ENCODE results near the gene C19orf12. TPM values are rescaled to one million over a fixed set of nuclear protein-coding genes. Genes with fewer than 3 reads are reported as not detected.
"Not testable (repeated sequence)": the region's sequence is repeated elsewhere in the genome, so short reads cannot be mapped to it uniquely, and the experiment has no call there.

C19orf12 gene
- total RNA-seq, 1 experiment from 2014 or later, result 40.1 TPM

DNA sequence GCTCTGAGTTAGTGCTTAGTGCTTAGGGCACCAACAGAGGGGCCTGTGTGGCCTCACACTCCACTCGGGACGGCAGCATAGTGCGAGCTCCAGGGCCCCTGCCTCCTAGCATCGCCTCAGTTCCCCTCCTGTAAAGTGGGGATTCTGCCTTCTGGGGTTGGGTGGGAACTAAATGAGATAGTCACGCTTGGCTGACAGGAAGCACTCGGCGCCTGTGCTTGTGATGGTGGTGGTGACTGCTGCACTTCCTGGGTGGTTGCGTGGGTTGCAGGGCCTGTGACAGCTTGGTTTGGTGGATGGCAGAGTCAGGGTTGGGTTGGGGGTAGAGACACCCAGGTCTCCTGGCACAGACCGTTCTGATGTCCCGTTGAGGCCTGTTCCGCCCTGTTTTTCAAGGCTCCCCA is 42.1 kb downstream of the C19orf12 start:
- DNase-seq (ENCODE audit: low read depth in 1 of 2, low spot score in 2 of 2), result no peak
- Histone ChIP-seq H3K27ac (no peak overlapping the region), H3K4me1 (replicated peaks) (0 out of 2 replicates have a peak, but pooled peaks cover 4% of the 10 kb centered on the region), H3K4me3 (no peak overlapping the region), H3K36me3 (peaks cover 22% of the 10 kb centered on the region), H3K27me3 (replicated peaks) (no peaks in the 10 kb centered on the region), H3K9me3 (replicated peaks) (no peaks in the 10 kb centered on the region)

DNA sequence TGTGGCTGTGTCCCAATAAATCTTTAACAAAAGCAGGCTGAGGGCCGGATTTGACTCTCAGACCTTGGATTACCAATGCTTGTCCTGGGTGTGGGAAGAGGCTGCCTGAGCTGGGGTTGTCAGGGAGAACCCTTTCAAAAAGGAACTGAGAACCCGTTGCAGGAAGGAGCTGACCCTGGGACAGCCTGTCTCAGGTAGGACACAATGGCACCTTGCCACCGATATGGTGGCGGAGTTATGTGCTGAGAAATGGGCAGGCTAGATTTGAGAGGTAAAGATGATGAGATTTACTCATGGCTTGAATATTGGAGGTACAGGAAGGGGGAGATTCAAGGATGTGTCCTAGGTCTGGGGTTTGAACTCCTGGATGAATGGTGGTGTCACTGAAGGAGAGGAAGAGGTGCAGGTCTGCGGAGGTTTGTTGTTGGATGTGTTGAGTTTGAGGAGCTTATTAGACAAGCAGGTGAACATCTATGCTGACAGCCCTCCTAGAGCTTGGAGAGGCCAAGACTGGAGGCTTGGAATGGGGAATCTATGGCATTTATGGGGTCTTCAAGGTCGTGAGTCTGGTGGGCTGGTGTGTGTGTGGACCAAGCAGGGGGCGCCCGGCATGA is 42.6 kb downstream of the C19orf12 start:
- Histone ChIP-seq H3K4me3 (no peak overlapping the region), H3K27ac (no peak overlapping the region), H3K9me3 (replicated peaks) (no peaks in the 10 kb centered on the region), H3K36me3 (peaks cover 22% of the 10 kb centered on the region), H3K27me3 (replicated peaks) (no peaks in the 10 kb centered on the region), H3K4me1 (replicated peaks) (0 out of 2 replicates have a peak, but pooled peaks cover 4% of the 10 kb centered on the region)
- DNase-seq (ENCODE audit: low read depth in 1 of 2, low spot score in 2 of 2), result no peak

DNA sequence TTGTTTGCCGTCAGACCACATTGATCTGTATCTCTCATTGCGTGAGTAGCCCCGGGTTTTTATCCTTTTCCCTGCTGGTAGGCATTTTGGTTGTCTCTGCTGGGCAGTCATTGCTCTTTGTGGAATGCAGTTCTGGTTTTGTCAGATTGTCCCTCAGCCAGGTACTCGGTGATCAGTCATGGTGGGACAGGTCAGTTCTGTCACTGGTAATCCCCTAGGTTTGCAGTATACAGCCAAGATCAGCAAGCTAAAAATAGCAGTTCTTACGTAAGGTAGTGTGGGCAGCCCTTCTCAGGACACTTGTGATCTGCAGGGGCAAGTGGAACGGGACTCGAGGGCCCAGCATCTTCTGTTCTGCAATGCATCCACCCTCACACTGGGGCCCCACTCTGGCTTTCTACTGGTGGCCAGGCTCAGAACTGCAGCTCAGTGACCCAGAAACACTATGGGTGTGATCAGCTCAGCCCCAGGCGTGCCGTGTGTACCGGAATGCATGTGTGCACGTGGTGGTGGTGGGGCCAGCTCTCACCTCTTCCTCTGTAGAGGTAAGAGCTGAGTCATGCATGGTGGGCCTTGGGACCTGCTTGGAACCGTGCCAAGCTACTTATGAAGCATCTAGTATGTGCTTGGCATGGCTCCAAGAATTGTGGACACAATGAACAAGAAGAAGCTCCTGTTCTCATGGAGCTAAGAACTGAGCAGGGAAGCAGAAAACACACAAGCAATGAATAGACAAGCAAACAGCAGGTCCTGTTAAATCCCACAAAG is 43.5 kb downstream of the C19orf12 start:
- DNase-seq (ENCODE audit: low read depth in 1 of 2, low spot score in 2 of 2), result peak in 1 of 2 experiments; percentile 17
- Histone ChIP-seq H3K36me3 (peaks cover 28% of the 10 kb centered on the region), H3K27ac (no peak overlapping the region)

DNA sequence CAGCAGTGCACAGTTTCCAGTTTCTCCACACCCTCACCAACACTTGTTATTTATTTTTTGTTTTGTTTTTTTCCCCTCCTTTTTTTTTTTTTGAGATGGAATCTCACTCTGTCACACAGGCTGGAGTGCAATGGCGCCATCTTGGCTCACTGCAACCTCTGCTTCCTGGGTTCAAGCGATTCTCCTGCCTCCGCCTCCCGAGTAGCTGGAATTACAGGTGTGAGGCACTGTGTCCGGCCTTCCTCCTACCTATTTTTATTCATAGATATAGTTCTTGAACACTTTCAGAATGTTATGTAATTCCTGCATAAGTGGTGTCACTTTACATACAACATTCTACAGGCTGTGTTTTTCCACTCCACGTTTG is 44.1 kb downstream of the C19orf12 start:
- H3K9me3 ChIP-seq (replicated peaks); DNase-seq (ENCODE audit: low read depth in 1 of 2, low spot score in 2 of 2); H3K27me3 ChIP-seq (replicated peaks); H3K27ac ChIP-seq; H3K4me3 ChIP-seq: not testable (repeated sequence)
- H3K4me1 ChIP-seq (replicated peaks), result peaks cover 17% of the 10 kb centered on the region
- H3K36me3 ChIP-seq, result peaks cover 23% of the 10 kb centered on the region; the same call in 1 of the 2 replicates

More for the DNA sequence above, 43.5 kb downstream of the C19orf12 start:
- no peak overlapping the region for H3K4me3 ChIP-seq
- no peaks in the 10 kb centered on the region for H3K27me3 ChIP-seq (replicated peaks)
- H3K9me3 ChIP-seq (replicated peaks), result no peaks in the 10 kb centered on the region
- H3K4me1 ChIP-seq (replicated peaks), result peaks cover 11% of the 10 kb centered on the region

DNA sequence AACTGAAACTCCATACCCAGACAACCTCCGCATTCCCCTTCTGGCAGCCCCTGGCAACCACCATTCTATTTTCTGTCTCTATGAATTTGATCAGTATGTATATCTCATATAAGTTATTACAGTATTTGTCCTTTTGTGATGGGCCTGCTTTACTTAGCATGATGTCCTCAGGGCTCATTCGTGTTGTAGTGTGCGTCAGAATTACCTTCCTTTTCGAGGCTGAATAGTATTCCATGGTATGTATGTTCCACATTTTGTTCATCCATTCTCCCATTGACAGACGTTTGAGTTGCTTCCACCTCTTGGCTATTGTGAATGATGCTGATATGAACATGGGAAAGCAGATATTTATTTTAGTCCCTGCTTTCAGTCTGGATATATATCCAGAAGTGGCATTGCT is 44.8 kb downstream of the C19orf12 start:
- Histone ChIP-seq H3K36me3 (peaks cover 22% of the 10 kb centered on the region), H3K4me1 (replicated peaks) (peaks cover 24% of the 10 kb centered on the region), H3K4me3 (no peak overlapping the region), H3K27me3 (replicated peaks) (no peaks in the 10 kb centered on the region), H3K27ac (no peak overlapping the region), H3K9me3 (replicated peaks) (peaks cover 4% of the 10 kb centered on the region; the same call in 1 of the 2 replicates)
- no peak for DNase-seq (ENCODE audit: low read depth in 1 of 2, low spot score in 2 of 2)

DNA sequence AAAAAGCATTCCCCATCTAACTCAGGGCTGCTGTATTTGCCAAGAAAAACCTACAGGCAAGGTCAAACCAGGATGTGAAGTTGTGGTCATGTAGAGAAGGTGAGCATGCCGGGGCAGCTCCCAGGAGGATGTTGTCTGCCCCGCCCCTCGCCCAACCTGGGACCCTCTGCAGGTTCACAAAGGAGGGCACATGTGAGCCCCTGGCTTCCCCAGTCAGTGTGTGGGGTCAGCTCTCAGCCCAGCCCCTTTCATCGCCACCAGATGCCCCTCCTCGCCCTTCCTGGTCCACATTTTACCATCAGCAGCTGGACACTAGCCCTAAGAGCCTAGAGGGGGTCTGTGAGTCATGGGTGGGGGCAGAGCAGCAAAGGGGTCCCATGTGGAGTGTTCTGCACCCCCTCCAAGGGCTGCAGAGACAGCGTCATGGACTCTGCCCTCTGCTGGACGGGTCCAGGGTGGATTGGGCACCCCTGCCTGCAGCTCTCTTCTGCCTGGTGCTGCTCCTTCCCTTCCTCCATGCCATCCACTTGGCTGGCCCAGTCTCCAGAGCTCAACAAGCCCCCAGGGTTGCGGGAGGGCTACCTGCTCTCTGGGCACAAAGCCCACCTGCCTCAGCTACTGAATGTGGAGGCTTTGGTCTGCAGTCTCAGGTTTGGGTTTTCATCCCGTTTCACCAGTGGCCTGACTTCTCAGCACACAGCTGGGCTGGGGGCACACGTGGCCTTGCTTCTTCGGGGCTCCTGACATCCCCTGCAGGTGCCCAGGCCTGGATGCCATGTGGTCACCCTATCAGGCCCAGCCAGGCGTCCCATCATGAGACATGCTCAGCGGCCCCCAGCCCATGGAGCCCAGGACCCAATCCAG is 46.1 kb downstream of the C19orf12 start:
- H3K4me3 ChIP-seq, result no peak overlapping the region
- peaks cover 4% of the 10 kb centered on the region; the same call in 1 of the 2 replicates for H3K9me3 ChIP-seq (replicated peaks)
- no peak for DNase-seq (ENCODE audit: low read depth in 1 of 2, low spot score in 2 of 2)
- no peaks in the 10 kb centered on the region for H3K27me3 ChIP-seq (replicated peaks)
- no peak overlapping the region for H3K27ac ChIP-seq
- peaks cover 12% of the 10 kb centered on the region for H3K36me3 ChIP-seq
- peaks cover 37% of the 10 kb centered on the region for H3K4me1 ChIP-seq (replicated peaks)

DNA sequence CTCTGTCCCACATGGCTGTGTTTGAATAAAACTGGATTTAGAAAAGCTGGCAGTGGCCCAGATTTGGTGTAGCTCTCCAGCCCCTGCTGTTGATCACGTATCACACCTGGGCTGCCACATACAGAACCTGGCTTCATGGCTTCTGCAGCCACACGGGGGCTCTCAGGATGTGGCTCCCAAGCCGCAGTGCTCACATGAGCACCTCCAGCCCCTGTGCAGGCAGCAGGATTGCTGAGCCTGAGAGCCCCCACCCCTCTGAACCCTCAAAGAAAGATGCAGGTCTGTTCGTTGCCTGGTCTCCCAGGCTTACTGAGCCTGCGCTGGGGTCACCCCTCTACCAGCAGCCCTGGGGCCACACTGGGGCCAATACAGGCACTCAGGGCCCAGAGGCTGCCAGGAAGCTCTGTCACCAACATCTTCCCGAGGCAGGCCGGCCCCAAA is 47.1 kb downstream of the C19orf12 start:
- Histone ChIP-seq H3K4me3 (no peak overlapping the region), H3K27ac (no peak overlapping the region), H3K4me1 (replicated peaks) (peaks cover 48% of the 10 kb centered on the region), H3K36me3 (peaks cover 10% of the 10 kb centered on the region), H3K27me3 (replicated peaks) (no peaks in the 10 kb centered on the region), H3K9me3 (replicated peaks) (peaks cover 4% of the 10 kb centered on the region; the same call in 1 of the 2 replicates)
- DNase-seq (ENCODE audit: low read depth in 1 of 2, low spot score in 2 of 2), result no peak

DNA sequence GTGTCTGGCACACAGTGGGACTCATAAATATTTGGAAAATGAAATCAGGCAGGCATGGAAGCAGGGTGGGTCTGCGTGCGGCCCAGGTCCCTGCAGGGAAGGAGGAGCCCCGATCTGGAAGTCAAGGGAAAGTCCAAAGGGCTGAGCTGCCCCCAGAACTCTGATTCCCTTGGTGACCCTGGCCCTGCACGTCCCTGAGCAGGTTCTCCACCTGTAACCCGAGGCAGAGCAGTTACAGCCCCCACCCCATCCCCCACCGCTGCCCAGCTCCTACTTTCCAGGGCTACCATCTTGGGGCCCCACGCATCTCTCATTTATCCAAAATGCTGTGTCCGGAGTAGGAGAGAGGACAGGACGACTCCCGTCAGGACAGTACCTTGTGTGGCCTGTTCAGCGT is 47.7 kb downstream of the C19orf12 start:
- Histone ChIP-seq H3K27me3 (replicated peaks) (no peaks in the 10 kb centered on the region), H3K4me1 (replicated peaks) (peaks cover 53% of the 10 kb centered on the region), H3K36me3 (peaks cover 10% of the 10 kb centered on the region), H3K27ac (no peak overlapping the region), H3K9me3 (replicated peaks) (peaks cover 4% of the 10 kb centered on the region; the same call in 1 of the 2 replicates), H3K4me3 (no peak overlapping the region)
- no peak for DNase-seq (ENCODE audit: low read depth in 1 of 2, low spot score in 2 of 2)

DNA sequence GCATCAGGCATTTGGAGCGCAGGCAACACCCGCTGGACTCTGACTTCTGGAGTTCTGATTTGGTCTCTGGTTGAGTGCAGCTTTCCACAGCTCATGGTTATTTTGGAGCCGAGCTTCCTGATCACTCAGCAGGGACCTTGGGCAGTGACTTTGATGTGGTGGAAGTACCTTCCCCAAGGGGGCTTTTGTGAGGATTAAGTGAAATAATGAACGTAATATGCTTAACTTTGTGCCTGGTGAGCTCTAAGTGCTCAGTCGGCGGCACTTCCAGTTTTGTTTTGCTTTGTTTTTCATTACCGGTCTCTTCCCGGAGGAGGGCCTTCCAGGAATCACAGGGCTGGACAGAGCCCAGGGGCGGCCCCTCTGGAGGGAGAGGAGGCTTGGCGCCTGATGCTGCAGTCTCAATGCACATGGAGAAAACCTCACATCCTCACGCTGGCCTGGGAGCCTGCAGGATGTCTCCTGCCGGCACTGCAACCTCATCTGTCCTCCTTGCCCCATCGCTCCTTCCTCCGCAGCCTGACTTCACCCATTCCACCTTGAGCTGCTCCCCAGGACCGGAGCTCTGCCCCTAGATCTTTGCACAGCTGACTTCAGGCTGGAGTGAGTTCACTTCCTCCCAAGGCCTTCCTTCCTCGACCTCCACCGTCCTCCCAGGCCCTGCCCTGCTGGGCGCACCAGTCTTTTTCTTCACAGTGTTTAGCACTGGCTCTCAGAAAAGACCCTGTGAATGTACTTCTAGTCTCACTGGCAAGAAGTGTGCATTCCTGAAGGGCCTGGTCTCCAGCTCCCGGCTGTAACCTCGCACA is 48.3 kb downstream of the C19orf12 start:
- peak overlapping the region; percentile 95 for H3K4me3 ChIP-seq
- H3K27ac ChIP-seq, result no peak overlapping the region
- H3K9me3 ChIP-seq (replicated peaks), result peaks cover 4% of the 10 kb centered on the region; the same call in 1 of the 2 replicates
- peaks cover 10% of the 10 kb centered on the region for H3K36me3 ChIP-seq
- H3K27me3 ChIP-seq (replicated peaks), result no peaks in the 10 kb centered on the region
- peak in 1 of 2 experiments; percentile 57 for DNase-seq (ENCODE audit: low read depth in 1 of 2, low spot score in 2 of 2)
- H3K4me1 ChIP-seq (replicated peaks), result peaks cover 56% of the 10 kb centered on the region

DNA sequence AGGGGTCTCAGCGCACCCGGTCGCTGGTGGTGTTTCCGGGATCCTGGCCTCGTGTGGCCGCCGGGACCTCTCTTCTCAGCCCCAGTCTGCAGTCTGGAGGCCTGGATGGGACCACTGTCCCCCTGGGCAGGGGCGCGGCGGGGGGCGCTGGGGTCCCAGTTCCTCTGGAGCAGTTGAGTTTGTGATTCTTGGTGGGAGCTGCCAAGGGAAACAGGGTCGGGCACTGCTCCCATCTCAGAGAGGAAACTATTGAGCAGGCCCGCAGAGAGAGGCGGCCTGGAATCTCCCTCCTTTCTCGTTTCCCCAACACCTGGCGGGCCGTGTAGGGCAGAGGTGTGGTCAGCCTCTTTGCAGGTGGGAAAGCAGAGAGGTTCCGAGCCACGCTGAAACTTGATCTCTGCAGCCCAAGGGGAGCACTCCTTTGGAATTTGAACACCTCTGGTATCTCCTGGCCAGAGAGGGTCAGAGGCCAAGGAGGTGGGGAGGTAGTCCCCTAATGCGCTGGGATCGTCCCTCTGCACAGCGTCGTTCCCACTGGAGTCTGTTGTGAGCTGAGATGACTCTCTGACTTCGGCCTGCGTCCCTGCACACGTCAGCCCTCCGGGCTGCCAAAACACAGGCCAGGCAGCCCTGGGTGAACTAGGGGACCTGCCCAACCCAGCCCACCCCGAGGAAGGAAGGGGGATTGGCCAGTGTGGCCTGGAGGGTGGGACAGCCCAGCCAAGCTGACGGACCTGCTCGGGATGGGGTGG is 49.1 kb downstream of the C19orf12 start:
- H3K36me3 ChIP-seq, result peaks cover 10% of the 10 kb centered on the region
- H3K9me3 ChIP-seq (replicated peaks), result peaks cover 4% of the 10 kb centered on the region; the same call in 1 of the 2 replicates
- H3K27ac ChIP-seq, result no peak overlapping the region
- no peak for DNase-seq (ENCODE audit: low read depth in 1 of 2, low spot score in 2 of 2)
- peaks cover 56% of the 10 kb centered on the region for H3K4me1 ChIP-seq (replicated peaks)
- H3K27me3 ChIP-seq (replicated peaks), result no peaks in the 10 kb centered on the region
- peak overlapping the region; percentile 95 for H3K4me3 ChIP-seq

DNA sequence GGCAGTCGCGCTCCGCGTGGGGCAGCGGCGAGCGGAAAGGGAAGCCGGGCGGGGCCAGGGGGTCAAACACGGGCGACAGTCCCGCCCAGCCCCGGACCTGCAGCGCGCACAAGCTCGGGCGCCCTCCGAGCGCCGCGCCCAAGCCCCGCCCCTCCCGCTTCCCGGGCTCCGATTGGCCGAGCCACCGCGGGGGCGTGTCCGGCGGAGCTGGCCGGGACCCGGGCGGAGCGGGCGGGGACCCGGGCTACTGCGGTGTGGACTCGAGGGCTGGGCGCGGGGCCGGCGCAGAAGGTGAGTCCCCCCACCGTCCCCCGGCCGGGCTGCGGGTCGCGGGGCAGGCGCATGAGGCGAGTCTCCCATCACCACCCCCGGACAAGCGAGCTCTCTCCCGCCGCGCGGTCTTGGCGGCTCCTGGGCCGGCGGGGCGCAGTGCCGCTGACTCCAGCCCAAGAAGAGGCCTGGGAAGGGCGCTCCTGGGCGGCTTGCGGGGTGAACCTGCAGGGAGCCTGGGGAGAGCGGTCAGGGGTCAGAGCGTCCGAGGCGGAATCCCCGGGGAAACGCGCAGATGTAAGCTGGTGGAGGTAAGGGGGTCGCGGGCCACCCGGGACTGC is 49.7 kb downstream of the C19orf12 start, which contains the start of gene PLEKHF1:
Gene PLEKHF1 (plus strand): TSS at position 247 of the 611 bp plus-strand sequence. CDS start 8,379 bp downstream, outside the sequence.
- Histone ChIP-seq H3K9me3 (replicated peaks) (peaks cover 4% of the 10 kb centered on the region; the same call in 1 of the 2 replicates), H3K4me3 (peak within 1 kb of the TSS; percentile 95), H3K27me3 (replicated peaks) (no peaks in the 10 kb centered on the region), H3K27ac (no peak within 1 kb of the TSS), H3K4me1 (replicated peaks) (peaks cover 56% of the 10 kb centered on the region), H3K36me3 (peaks cover 10% of the 10 kb centered on the region)
- DNase-seq (ENCODE audit: low read depth in 1 of 2, low spot score in 2 of 2), result peak; percentile 80 to 83

DNA sequence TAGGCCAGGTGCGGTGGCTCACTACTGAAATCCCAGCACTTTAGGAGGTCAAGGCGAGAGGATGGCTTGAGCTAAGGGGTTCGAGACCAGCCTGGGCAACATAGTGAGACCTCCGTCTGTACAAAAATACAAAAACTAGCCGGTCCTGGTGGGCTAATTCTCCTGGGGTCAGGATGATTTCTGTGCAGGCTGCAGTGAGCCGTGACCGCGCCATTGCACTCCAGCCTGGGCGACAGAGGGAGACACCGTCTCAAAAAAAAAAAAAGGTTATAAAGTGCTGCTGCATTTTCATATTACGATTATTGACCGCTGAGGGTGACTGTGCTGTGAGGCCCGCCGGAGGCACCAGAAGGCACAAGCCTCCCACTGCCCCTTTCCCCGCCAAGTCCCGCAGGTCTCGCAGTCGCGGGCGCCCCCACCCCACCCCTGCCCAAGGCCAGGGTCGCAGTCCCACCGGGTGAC is 50.3 kb downstream of the C19orf12 start:
- DNase-seq (ENCODE audit: low read depth in 1 of 2, low spot score in 2 of 2), result no peak
- no peaks in the 10 kb centered on the region for H3K27me3 ChIP-seq (replicated peaks)
- no peak overlapping the region for H3K27ac ChIP-seq
- peaks cover 10% of the 10 kb centered on the region for H3K36me3 ChIP-seq
- H3K4me1 ChIP-seq (replicated peaks), result peaks cover 56% of the 10 kb centered on the region
- H3K4me3 ChIP-seq, result peak overlapping the region; percentile 95
- peaks cover 4% of the 10 kb centered on the region; the same call in 1 of the 2 replicates for H3K9me3 ChIP-seq (replicated peaks)

Data from SJSA1 (cell line).